ENCODE results near the gene KDM5B.
"Not testable (repeated sequence)": the region's sequence is repeated elsewhere in the genome, so short reads cannot be mapped to it uniquely, and the experiment has no call there.

KDM5B gene

DNA sequence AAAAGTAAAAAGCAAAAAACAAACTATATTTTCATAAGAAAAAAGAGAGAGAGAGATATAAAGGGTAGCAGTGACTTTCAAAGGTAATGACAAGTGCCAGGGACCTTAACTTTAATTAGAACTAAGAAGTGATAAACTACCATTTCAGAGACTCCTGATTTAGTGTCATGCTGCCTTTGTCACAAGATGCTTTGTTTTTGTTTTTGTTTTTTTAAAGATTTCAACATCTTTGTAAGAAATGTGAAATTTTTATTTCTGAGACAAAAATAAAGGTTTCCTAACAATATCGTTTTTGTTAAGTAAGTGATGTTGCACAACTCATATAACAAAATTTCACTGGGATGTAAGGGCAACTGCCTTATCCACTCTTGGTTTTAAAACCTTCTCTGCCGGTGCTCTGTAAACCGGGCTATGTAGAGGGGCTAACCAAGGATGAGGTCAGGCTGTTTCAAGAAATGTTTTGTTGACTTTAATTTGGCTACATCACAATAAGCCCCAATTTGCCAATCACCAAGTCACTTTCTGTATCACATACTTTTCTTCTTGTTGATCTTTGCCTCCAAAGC lies 62.8 kb downstream of the KDM5B start:
- no peak for TF ChIP-seq CTCF (conservative IDR thresholded peaks at IDR 0.05; ENCODE audit: low read depth, low read length)
- no peak overlapping the region for H2AFZ ChIP-seq (ENCODE audit: low read depth)
- no peaks in the 10 kb centered on the region for H3K36me3 ChIP-seq (ENCODE audit: insufficient read depth)
- H3K79me2 ChIP-seq (ENCODE audit: insufficient read depth, low read depth), result no peaks in the 10 kb centered on the region
- H4K20me1 ChIP-seq (ENCODE audit: insufficient read depth), result no peaks in the 10 kb centered on the region
- H3K4me2 ChIP-seq, result no peak overlapping the region
- H3K9ac ChIP-seq, result no peak overlapping the region
- H3K27me3 ChIP-seq (ENCODE audit: insufficient read depth, low read depth), result no peaks in the 10 kb centered on the region
- no peaks in the 10 kb centered on the region for H3K4me1 ChIP-seq (ENCODE audit: low read depth, poor library complexity, severe bottlenecking)
- H3K4me3 ChIP-seq (IDR thresholded peaks at IDR 0.05; ENCODE audit: insufficient read depth, low read depth, low read length), result no peak overlapping the region
- H3K27ac ChIP-seq, result no peak overlapping the region

- not testable (repeated sequence) for H3K36me3 ChIP-seq (ENCODE audit: insufficient read depth); H3K27ac ChIP-seq; H4K20me1 ChIP-seq (ENCODE audit: insufficient read depth); H3K4me2 ChIP-seq; H3K4me1 ChIP-seq (ENCODE audit: low read depth, poor library complexity, severe bottlenecking); H3K79me2 ChIP-seq (ENCODE audit: insufficient read depth, low read depth); H3K9ac ChIP-seq; H3K4me3 ChIP-seq (IDR thresholded peaks at IDR 0.05; ENCODE audit: insufficient read depth, low read depth, low read length); H2AFZ ChIP-seq (ENCODE audit: low read depth); H3K27me3 ChIP-seq (ENCODE audit: insufficient read depth, low read depth)
Observed at GRCh38 chr1:202744770-202745169, 63.5 kb downstream of the KDM5B start.

DNA sequence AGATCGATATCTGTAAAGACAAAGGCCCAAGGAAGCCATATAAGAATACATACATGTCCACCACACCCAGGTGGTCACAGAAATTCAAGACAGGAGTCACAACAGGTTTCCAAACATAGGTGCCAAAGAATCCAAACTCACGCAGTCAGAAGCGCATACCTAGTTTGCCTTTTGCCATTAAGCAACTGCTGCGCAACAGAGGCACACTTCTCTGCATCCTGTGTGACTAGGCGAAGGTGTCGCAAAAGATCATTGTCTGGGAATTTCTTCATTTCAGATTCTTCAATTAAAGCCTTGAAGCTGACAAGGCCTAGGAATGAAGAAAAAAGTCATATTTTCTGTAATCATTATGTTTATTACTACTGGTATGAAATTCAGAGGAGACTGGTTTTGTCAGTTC lies 65.7 kb downstream of the KDM5B start:
- Histone ChIP-seq H3K4me2 (no peak overlapping the region), H3K4me1 (ENCODE audit: low read depth, poor library complexity, severe bottlenecking) (no peaks in the 10 kb centered on the region), H3K9ac (no peak overlapping the region), H3K27me3 (ENCODE audit: insufficient read depth, low read depth) (no peaks in the 10 kb centered on the region), H4K20me1 (ENCODE audit: insufficient read depth) (no peaks in the 10 kb centered on the region), H3K79me2 (ENCODE audit: insufficient read depth, low read depth) (no peaks in the 10 kb centered on the region), H2AFZ (ENCODE audit: low read depth) (no peak overlapping the region), H3K4me3 (IDR thresholded peaks at IDR 0.05; ENCODE audit: insufficient read depth, low read depth, low read length) (no peak overlapping the region), H3K36me3 (ENCODE audit: insufficient read depth) (no peaks in the 10 kb centered on the region), H3K27ac (no peak overlapping the region)
- no peak for TF ChIP-seq CTCF (conservative IDR thresholded peaks at IDR 0.05; ENCODE audit: low read depth, low read length)

- Histone ChIP-seq H3K36me3 (ENCODE audit: insufficient read depth) (no peaks in the 10 kb centered on the region), H3K4me3 (IDR thresholded peaks at IDR 0.05; ENCODE audit: insufficient read depth, low read depth, low read length) (no peak overlapping the region), H3K79me2 (ENCODE audit: insufficient read depth, low read depth) (no peaks in the 10 kb centered on the region), H3K9ac (no peak overlapping the region), H3K27ac (no peak overlapping the region), H3K4me1 (ENCODE audit: low read depth, poor library complexity, severe bottlenecking) (no peaks in the 10 kb centered on the region), H2AFZ (ENCODE audit: low read depth) (no peak overlapping the region), H3K27me3 (ENCODE audit: insufficient read depth, low read depth) (no peaks in the 10 kb centered on the region), H4K20me1 (ENCODE audit: insufficient read depth) (no peaks in the 10 kb centered on the region), H3K4me2 (no peak overlapping the region)
- no peak for TF ChIP-seq CTCF (conservative IDR thresholded peaks at IDR 0.05; ENCODE audit: low read depth, low read length)
Observed at GRCh38 chr1:202733251-202733650, 75.0 kb downstream of the KDM5B start.

GRCh38 chr1:202728951-202729350 lies 79.3 kb downstream of the KDM5B start:
- Histone ChIP-seq H3K4me2 (no peak overlapping the region), H3K4me3 (IDR thresholded peaks at IDR 0.05; ENCODE audit: insufficient read depth, low read depth, low read length) (no peak overlapping the region), H3K27ac (no peak overlapping the region), H3K27me3 (ENCODE audit: insufficient read depth, low read depth) (no peaks in the 10 kb centered on the region), H4K20me1 (ENCODE audit: insufficient read depth) (no peaks in the 10 kb centered on the region), H3K36me3 (ENCODE audit: insufficient read depth) (no peaks in the 10 kb centered on the region), H3K79me2 (ENCODE audit: insufficient read depth, low read depth) (no peaks in the 10 kb centered on the region), H3K9ac (no peak overlapping the region), H3K4me1 (ENCODE audit: low read depth, poor library complexity, severe bottlenecking) (no peaks in the 10 kb centered on the region), H2AFZ (ENCODE audit: low read depth) (no peak overlapping the region)
- no peak for TF ChIP-seq CTCF (conservative IDR thresholded peaks at IDR 0.05; ENCODE audit: low read depth, low read length)

All from KMS-11 (cell line).